HG03354 (cell line): ENCODE measurements around the gene EDAR.

Source experiments
- ATAC-seq: cut with Tn5 transposase; IDR thresholded peaks from one replicate; pipeline ENCODE4 v1.9.1; 2021; ENCODE audit warnings: mild to moderate bottlenecking; ENCODE audit not compliant: unreplicated experiment, poor library complexity, severe bottlenecking

Gene EDAR

GRCh38 chr2:108928660-108929377 is 60.2 kb downstream of the EDAR start:
- ATAC-seq: no peak

DNA sequence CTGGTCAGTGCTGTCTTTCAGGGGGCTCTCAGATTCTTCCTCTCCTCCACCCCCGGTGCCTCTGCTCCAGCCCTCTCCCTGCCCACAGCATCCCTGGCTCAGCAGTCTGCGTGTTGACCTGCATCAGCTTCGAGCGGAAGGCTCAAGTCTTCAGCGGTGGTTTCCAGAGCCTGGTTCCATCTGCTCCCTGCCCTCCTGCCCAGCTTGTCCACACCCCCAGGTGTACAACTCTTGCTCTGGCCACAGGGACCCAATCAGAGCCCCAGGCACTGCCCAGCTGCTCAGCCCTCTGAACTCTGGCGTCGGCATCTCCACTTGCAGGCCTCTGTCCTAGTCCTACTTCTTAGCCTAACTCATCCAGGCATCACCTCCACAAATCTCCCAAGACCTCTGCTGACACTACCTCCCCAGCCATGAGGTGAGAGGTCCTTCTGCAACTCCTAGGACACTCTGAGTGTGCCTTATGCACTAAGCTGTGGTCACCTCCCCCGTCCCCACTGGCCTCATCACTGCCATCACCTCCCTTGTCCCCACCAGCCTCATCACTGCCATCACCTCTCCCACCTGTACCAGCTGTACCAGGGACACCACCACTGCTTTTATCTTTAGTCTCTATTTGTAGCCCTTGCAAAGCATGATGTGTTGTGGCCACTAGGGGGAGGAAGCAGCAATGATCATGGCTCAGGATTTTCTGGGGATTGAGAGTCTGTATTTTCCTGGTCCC is 60.9 kb downstream of the EDAR start:
- peak; percentile 60 for ATAC-seq

GRCh38 chr2:108927405-108927804 is 61.6 kb downstream of the EDAR start:
- no peak for ATAC-seq

DNA sequence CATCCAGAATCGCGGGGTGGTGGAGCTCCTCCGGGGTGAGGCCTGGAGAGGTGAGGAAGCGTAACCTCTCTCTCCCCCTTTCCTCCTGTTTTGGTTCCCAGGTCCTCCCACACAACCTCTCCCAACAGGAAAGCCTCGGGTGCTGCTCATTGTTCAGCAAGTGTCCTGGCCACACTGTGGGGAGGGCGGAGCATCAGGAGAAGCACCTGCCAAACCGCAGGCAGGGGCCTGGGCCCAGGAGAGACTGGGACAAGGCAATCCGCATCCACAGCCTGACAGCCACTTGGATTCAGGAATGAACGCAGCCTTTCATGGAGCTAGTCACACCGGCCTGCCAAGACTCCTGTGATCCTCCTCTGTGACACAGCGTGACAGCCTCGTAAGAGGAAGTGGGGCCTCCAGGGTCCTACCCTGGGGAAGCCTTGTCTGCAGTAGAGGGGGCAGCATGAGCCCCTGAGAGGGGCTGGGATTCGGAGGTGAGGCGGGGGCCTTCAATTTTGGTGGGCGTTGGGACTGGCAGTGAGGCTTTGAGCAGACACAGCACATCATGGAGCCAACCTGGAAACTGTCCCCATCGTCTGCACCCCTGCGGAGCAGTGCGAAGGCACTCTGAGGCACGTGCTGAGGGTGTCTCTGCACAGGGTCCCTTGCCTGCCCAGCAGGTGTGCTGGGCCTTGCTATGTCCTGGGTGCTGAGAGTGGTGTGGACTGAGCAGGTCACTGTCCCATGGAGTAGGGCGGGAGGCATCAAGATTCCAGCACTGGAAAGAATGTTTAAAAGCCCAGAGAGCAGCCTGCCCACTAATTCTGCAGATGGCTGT is 62.2 kb downstream of the EDAR start:
- ATAC-seq: no peak

DNA sequence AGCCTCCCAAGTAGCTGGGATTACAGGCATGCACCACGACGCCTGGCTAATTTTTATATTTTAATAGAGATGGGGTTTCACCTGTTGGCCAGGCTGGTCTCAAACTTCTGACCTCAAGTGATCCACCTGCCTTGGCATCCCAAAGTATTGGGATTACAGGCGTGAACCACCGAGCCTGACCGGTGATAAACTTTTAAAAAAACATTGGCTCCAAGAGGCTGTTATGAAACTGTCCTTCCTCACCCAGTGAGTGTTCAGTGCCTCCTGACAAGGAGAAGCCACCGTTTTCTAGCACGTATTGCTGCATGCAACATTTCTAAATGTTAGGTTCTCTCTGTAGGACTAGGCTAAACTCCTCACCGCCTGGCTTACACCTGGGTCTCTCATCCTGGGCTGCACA is 63.3 kb downstream of the EDAR start:
- ATAC-seq: no peak

GRCh38 chr2:108925286-108925685 is 63.7 kb downstream of the EDAR start:
- no peak for ATAC-seq

DNA sequence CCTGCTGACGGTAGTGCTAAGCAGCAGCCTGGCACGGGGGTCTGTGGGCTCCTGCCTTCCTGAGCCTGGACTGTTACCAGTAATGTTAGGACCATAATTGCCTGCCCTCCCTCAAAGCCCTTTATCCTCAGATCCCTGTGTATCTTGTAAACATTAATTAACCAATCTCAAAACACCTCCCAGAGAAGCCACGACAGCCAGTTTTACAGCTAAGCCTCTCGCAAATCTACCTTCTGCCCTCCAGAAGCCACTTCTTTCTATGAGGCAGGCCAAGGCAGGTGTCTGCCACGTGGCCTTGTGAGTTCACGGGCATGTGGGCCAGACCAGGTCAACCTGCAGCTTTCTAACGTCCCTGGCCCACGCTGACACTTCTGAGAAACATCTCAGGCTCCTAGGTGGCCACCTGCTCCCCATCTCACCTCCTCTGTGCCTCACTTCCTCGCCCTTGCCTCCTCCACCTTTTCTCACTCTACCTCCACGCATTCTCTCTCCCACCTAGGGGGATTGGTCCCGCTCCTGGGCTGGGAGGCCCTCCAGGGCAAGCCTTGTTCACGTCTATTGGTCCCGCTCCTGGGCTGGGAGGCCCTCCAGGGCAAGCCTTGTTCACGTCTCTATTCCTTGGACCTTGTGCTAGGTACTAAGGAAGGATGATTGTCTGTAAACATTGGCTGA is 64.3 kb downstream of the EDAR start:
- no peak for ATAC-seq

DNA sequence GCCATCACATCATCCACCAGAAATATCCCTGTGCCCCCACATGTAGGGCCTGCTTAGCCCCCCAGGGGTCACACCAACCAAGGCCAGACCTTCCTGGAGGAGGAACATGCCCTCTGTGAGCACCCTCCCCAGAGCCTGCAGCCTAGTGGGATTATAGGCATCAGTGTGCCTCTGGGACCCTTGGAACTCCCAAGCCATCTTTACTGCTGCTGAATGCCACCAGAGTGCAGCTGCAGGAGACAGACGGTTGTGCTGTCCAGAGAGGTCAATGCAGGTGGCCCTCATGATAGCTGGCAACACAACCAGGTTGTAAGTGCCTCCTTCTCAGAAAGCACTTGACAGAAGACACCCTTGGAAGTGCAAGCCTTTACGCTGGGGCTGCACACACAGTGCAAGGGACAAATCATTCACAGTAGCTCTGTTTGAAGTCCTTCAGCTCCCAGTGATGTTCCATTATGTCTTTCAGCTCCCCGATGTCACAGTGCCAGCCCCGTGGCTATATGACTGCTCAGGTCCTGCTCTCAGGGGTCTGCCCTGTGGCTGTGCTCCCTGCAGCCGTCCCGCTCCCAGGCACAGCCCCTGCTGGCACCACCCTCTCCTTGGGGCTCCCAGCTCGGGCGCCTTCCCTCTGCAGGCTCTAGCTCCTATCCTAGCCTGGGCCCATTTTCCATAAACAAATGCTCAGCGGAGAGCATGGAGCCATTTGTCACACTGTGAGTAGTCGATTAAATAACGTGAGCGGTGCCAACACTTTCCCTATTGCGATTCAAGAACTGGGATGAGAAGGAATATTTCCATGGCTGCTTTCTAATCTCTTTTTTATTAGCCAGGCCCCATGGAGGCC is 65.1 kb downstream of the EDAR start:
- ATAC-seq: no peak

DNA sequence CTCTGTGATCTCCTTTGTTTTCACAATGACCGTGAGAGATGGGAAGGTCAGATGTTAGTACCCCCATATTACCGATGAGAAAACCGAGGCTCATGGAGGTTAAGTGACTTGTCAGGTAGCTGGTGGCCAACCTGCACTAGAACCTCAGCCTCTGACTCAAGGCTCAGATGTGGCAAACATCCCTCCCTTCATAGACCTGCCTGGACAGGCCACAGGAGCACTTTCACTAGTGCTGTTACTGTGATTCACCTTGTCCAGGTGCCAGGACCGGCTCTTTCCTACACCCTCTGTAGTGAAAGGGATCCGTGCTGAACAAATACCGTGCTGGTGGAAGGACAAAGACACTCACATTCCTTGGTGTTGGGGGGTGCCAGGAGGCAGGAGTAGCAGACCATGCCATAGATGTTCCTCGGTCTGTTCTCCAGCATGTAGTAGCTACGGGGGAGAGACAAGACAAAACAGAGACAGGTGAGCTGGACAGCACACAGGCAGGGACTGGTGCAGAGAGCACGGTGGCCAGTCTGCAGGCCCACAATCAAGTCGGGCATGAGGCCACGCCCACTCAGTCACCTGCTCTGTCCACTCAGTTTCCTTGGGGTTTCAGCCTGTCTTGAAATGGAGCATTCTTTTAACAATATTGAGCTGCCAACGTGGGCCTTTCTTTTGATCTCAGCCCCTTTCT is 65.9 kb downstream of the EDAR start:
- no peak for ATAC-seq

GRCh38 chr2:108922141-108922915 is 66.7 kb downstream of the EDAR start:
- no peak for ATAC-seq

DNA sequence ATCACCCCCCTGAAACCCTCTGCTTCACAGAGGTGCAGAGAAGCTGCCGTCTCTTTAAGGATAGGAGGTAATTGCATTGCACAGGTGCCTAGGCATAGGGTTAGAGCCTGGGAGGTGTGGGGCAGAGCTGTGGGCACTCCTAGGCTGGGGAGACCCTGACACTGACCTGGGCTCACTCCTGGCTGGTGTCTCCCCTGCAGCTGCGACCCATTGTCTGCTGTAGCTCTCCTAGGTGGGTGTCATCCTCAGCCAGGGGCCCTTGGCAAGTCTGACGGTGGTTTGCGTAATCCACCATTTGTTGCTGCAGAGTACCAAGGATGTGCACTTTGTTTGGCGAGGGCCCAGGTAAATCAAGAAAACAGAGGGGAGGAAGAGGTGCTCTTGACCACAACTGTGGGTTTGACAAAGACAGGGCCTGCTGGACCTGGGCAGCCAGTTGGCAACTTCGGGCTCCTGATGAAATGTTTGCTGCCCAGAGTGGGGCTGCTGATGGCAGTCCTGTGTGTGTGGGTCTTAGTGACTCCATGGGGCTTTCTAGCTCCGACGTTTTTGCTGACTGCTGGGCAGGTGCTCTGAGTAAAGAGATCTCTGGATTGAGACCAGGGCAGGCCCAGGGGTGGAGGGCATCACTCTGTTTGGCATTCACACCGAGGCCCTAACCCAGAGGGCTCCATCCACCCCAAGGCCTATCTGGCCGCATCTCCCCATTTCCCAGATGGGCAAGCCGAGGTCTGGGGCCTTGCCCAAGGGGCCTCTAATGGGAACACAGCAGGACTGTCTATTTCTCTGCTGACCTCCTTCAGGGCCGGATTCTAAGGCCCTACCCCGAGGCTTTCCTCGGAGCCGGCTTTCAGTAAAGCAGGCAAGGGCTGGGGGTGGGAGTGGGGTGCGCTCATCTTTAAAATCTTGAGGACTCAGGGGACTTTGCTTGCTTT is 67.7 kb downstream of the EDAR start:
- ATAC-seq: no peak

GRCh38 chr2:108920686-108921085 is 68.3 kb downstream of the EDAR start:
- no peak for ATAC-seq

- ATAC-seq: no peak
Observed at GRCh38 chr2:108919571-108920373, 69.2 kb downstream of the EDAR start.

DNA sequence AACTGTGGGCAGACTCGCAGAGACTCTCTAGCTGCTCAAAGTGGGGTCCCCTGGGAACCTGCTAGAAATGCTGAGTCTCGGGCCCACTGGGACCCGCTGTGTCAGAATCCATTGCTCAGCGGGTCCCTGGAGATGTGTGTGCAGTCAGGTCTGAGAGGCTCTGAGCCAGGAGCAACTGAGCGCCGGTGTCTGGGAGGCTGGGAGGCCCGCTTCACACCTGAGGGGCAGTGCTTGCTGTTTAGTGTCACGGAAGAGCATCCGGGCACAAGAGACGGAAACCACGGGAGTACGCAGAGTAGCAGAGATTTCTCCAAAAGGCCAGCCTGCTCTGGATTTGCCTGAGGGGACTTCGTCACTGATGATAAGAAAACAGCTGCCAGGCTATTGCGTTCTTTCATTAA is 70.1 kb downstream of the EDAR start:
- no peak for ATAC-seq

DNA sequence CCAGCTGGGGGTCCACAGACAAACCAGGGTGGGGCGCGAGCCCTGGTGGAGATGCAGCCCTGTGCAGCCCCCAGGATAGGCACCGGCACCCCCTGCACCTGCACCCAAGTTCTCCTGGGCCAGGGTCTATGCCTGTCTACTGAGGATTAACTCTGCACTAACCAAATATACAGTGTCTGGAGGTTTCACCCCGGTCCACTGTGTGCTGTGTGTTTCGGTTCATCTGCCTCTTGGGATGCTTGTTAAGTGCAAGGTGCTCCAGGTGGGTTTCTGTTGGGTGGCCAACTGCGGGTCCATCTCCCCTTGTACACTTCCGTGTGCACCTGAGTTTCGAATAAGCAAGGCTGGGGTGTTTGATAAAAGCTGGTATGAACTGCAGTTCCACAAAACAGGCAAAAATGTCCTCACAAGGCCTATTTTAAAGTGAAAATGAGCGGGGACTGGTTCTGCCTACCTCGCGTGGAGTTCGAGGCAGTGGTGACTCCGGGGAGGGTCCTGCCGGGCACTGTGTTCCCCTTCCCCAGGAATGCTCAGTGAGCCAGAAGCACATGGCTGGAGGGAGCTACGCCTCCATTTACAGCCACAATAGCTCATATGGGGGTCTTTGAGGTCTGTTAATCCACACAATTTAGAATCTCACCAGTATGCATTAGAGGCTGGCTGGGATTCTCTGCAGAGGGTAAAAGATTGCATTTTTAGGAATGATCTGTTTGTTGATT is 70.7 kb downstream of the EDAR start:
- no peak for ATAC-seq

- no peak for ATAC-seq
Observed at GRCh38 chr2:108917526-108917925, 71.5 kb downstream of the EDAR start.
